ENCODE measurements around the gene PLCH1.

Gene PLCH1

DNA sequence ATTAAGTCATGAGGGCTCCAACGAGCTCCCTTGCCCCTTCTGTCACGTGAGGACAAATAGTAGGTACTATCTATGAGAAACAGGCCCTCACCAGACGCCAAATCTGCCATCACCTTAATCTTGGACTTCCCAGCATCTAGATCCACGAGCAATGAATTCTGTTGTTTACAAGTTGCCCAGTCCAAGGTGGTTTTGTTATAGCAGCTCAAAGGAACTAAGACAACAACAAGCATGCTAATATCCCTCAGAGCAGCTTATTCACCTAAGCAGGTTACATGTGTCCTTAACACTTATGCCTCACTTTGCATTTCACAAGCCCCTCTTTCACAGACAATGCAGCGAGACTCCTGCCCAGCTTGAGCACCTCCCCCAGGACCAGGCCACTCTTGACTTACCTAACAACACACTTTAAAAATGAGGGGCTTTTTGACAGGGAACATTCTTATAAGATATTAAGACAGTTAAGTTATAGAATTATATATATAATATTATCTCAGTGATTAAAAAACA lies 219.5 kb downstream of the PLCH1 start:
- DNase-seq: no peak

DNA sequence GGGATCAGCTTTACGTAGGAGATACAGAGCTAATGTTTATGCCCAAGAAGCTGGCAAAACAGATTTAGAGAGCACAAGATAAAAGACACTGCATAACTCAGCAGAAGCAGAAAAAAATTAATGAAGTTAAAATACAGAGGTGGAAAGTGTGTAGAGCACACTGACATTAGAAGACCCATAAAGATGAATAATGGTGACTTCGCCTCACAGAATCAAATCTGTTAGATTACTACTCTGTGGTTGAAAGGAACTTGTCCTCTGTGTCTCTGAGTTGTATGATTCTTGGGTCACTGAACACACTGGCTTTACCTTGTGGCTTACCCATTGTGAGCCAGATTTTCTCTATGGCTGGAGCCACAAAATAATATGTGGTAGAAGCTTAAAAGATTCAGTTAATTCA lies 224.4 kb downstream of the PLCH1 start:
- no peak for DNase-seq

- no peak for DNase-seq
Measured at GRCh38 chr3:155519078-155519477, 225.8 kb downstream of the PLCH1 start.

GRCh38 chr3:155517903-155518302 lies 227.0 kb downstream of the PLCH1 start:
- DNase-seq: no peak

GRCh38 chr3:155516439-155516838 lies 228.4 kb downstream of the PLCH1 start:
- no peak for DNase-seq

DNA sequence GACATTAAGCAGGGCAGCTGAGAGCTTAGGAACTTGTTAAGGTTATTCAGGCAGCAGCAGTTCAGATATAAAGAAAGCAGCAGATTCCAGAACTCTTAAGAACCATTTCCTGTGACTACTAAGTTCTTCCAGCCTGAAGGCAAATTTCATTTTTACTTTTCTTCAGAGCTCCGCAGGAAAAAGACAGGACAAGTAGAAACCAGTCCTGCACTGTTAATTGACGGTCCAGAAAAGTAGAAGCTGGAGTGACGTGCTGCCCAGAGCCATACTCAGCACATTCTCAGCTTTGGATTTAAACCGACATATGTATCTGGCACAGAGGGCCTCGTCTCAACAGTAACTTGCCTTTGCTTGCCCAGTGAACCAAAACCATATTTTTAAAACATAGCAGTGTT lies 232.0 kb downstream of the PLCH1 start:
- DNase-seq: no peak

DNA sequence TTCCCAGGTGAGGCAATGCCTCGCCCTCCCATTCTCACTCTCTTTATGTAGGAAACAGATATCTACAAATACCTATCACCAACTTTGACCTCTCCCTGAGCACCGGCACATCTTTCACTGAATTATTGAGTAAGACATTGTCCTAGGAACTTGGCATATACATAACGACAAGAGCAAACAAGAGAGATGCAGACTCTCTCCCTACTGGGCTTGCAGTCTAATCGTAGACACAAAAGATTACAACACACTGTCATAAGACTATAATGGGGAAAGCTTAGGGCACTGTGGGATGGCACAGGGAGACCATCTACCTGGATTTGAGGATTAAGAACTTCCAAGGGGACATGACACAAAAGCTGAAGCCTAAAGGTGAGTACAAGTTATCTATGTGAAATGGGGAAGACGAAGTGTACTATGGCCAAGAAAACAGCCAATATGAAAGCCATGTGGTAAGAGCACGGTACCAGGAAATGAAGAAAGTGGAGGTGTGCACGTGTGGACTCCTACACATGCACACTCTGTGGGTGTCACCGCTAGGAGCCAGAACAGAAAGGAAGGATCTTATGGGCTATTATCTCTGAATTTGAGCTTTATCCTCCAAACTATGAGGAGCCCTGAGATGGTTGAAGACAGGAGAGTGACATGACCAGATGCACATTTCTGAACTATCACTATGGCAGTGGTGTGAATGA lies 232.6 kb downstream of the PLCH1 start:
- no peak for DNase-seq

DNA sequence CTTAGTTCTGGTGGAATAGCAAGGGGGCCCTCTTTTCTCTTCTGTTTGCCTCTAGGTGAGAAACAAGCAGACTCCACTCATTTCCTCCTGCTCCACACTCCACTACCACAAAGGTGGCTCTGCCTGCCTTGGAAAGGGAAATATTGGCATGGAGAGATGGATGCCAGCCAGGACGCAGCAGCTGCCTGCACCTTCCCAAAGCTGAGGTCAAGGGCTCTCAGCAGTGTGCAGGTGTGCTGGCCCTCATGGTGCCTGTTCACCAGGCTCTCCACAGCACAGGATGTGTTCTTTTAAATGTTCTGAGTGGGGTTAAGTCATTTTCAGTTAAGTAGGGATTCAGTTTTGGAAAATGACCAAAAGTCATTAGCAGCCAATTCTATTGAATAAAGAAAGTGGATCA lies 240.2 kb downstream of the PLCH1 start:
- DNase-seq: no peak

- DNase-seq: no peak
Measured at GRCh38 chr3:155502630-155503029, 242.2 kb downstream of the PLCH1 start.

- no peak for DNase-seq
Measured at GRCh38 chr3:155500194-155500818, 244.6 kb downstream of the PLCH1 start.

GRCh38 chr3:155497930-155498647 lies 246.8 kb downstream of the PLCH1 start:
- no peak for DNase-seq

DNA sequence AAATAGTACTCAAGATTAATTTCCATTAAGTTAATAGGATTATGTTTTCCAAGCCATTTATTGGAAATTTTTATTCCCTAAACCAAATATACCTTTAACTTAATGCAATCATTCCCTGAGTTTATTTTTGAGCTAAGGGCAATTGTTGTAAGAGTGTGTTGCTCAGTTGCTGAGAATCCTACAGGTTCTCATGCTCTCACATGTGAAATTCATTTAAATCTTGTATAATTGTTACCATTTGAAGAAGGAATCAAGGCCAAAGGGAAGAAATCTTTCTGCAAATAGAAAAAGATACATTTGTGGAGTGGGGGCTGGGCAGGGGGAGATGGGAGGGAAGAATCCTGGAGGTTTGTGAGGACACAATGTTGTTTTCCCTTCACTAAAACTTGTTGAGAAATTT lies 248.7 kb downstream of the PLCH1 start:
- DNase-seq: no peak

- no peak for DNase-seq
Measured at GRCh38 chr3:155495387-155495786, 249.5 kb downstream of the PLCH1 start.

DNA sequence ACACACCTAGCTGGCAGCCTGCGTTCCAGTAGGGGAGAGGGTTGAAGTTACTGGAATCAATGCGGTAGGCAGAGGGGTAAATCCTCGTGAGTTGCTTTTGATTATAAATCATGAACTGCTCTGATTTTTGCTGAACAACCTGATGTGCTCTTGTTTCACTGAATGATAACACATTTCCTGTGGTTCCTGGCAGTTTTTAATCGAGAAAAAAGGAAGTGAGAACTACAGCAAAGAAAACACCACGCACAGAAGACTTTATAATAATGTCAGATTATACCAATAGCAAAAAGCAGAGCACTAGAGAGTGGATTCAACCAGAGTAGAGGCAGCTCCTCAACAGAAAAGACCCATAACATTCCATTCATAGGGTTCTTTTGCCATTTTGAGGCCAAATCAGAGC lies 250.5 kb downstream of the PLCH1 start:
- no peak for DNase-seq

GRCh38 chr3:155492841-155493240 lies 252.0 kb downstream of the PLCH1 start:
- DNase-seq: no peak

DNA sequence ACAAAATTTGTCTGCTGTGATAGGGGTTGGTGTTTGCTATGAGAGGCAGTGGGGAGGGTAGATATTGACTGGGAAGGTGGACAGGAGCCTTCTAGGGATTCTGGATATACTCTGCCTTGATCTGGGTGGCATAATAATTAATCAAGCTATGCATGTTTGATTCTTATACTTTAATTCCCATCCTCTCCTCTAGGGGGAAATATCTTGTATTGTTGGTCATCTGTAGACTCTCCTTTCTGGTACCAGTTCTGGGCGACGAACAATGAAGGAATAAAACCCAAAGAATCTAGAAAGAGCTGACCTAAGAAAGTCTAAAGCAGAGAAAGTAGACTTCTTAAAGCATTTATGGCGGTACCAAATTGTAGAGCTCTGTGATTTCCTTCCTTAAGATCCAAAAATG lies 253.2 kb downstream of the PLCH1 start:
- DNase-seq: no peak

DNA sequence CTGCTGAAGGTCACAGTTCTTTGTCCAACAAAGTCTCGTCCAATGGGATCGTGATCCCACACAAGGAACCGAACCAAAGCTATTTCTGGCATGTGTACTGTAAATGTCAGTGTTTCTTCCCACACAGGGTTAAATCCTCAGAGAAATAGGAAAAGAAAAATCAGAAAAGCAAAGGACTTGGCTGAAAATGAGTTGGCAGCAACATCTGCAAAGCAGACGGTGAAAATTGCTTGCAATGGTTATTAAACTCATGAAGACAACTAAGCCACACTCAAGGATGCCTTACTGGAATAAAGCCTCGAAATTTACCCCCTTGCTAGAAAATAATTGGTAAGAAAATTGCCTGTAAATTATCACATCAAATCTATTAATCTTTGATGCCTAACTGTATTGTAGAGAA lies 256.2 kb downstream of the PLCH1 start:
- no peak for DNase-seq

- DNase-seq: no peak
Measured at GRCh38 chr3:155485897-155486296, 259.0 kb downstream of the PLCH1 start.

DNA sequence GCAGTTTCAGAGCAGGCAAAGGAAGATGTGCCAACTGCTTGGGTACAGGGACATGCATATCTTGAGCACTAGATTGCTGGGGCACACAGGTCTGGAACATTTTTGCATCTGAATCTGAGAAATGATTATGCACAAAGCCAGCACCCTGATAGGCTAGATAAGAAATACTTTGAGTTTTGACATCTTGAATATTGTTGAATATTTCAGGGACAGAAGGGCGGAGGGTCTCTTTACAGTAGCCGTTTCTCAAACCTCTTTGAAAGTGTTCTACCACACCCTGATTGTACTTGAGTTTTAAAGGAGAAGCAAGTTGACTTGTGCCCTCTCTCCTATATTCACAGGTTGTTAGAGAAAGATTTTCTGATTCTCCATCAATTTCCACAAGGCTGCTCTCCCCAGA lies 263.3 kb downstream of the PLCH1 start:
- DNase-seq: no peak

- no peak for DNase-seq
Measured at GRCh38 chr3:155481089-155481488, 263.8 kb downstream of the PLCH1 start.

DNA sequence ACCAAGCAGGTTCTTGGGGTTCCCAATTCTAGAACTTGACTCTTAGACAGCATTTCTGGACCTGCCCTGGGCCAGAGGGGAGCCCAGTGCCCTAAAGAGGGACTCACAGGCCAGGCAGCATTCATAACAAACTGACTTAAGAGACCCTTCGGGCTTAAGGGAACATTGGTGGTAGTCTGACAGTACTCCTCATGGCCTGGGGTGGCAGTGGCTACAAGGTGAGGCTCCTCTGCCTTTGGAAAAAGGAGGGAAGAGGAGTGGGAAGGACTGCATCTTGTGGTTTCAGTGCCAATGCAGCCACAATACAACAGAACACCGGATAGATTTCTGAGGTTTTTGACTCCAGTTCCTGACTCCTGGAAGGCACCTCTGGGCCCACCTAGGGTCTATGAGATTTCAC lies 279.2 kb downstream of the PLCH1 start:
- no peak for DNase-seq

DNA sequence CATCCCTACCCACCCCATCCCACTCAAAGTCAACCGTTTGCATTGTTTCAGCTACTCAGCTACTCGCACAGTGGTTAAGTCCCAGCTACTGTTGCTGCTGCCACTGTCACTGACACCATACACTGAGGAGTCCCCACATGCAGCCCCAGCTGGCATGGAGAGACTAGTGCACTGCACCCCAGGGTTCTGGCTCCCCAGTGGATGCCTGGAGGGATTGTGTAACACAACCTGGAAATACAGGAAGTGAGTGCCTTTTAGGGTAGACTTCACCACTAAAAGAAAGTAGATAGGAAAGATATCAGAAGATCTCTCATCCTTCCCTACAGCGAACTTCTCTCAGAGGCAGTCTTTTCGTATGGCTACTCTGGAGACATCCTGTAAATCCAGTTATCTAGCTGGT lies 282.2 kb downstream of the PLCH1 start:
- no peak for DNase-seq

DNA sequence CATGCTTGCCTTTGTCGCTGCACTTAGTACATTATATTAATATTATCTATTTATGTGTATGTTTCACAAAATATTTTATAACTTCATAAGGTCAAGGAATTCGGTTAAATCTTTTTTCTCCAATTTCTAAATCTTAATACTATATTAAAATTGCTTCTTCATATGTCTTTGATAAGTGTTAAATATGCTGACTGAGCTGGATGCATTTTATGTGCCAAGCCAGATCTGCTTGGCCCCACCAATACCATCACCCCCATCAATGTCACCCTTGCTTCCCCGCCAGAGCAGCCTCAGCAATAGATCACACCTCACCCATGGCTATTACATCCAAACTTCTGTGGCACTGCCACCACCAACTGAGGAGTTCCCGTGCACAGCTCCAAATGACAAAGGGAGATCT lies 287.3 kb downstream of the PLCH1 start:
- no peak for DNase-seq

GRCh38 chr3:155455765-155456164 lies 289.1 kb downstream of the PLCH1 start:
- DNase-seq: no peak
